EL (cell line): ENCODE measurements around the gene SLC15A3.

Source experiments
- DNase-seq: peaks from one replicate; pipeline ENCODE4 v3.0.0-alpha.2; 2016

Gene SLC15A3

GRCh38 chr11:60951904-60952741, at the start of gene SLC15A3:
Gene SLC15A3, minus strand, starts transcription at chr11:60952176. Its CDS starts 625 bp downstream, at chr11:60951551.
- peak; percentile 72 for DNase-seq

DNA sequence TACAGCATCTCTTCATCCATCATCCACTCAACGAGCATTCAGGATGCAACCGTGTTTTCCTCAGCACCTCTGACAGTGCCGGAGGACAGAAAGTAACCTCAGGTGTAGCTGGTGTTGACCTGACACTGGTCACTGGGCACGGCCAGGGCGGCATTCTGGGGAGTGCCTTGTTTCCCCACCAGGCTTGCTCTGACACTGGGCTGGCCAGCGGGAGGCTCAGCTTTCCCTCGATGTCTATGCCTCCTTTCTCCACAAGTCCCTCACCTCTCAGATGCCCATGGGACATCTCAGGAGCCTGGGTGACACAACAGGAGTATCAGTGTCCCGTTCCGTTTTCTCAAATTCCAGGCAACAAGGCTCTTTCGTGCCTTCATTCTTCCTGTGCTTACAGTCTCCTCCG, 48.5 kb upstream of the SLC15A3 start:
- no peak for DNase-seq

DNA sequence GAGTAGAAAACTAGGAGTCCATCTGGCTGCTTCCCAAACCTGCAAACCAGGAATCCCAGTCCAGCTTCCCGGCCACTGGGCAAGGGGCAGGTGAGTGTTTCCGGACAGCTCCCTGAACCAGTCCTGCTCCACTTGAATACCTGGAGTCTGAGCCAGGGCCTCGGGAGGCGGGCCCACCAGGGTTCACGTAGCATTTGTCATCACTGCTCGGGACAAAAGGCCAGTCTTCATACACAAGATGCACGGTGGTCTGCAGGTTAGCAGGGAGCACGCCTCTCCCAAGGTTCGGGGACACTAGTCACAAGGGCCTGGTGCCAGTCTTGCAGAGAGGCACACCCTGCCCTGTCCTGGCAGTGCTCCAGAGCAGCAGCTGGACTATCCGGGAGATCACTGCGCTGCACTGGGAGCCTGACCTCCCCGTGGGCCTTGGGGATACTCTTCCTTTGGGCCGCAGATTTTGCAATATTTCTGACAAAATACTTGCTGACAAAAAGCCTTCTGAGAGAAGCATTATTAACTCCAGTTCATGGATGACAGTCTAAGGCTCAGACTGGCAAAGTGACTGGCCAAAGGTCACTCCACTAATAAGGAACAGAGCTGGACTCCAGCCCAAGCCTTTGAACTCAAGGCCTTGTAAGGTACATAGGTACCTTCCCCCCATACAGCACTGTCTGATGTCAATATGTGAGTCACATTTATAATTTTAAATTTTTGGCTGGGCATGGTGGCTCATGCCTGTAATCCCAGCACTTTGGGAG, 44.6 kb upstream of the SLC15A3 start:
- DNase-seq, result no peak

DNA sequence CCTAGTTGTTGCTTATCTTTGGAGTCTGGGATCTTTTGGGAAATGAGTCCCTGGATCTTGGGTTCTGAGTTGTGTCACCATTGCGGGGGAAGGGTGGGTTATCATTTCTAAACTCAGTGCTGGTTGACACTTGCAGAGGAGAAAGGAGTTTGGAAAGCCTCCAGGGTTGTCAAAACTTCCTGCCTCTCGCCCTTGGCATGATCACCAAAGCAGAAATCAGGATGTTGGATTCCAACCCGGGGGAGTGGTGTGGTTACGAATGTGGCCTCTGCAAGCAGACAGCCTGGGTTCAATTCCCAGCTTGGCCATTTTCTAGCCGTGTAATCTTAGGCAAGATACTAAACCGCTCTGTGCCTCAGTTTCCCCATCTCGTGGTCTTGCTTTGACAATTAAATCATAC, 43.8 kb upstream of the SLC15A3 start:
- no peak for DNase-seq

- no peak for DNase-seq
These were observed 42.6 kb upstream of the SLC15A3 start for GRCh38 chr11:60994541-60995080.

GRCh38 chr11:60993615-60994014, 41.6 kb upstream of the SLC15A3 start:
- no peak for DNase-seq

- DNase-seq, result no peak
These were observed 41.0 kb upstream of the SLC15A3 start for GRCh38 chr11:60992842-60993409.

DNA sequence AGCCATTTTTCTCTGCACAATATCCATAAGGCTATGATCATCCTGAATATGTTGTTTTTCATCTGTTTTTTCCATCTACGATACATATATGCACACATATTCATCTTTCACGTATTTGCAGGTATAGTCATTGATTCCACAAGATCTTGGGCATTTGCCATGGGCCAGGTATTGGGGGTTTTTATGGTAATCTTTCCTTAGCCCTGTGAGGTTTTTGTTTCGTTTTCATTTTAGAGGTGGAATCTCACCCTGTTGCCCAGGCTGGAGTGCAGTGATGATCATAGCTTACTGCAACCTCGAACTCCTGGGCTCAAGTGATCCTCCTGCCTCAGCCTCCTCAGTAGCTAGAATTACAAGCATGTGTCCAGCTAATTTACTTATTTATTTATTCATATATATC, 39.5 kb upstream of the SLC15A3 start:
- DNase-seq, result no peak

DNA sequence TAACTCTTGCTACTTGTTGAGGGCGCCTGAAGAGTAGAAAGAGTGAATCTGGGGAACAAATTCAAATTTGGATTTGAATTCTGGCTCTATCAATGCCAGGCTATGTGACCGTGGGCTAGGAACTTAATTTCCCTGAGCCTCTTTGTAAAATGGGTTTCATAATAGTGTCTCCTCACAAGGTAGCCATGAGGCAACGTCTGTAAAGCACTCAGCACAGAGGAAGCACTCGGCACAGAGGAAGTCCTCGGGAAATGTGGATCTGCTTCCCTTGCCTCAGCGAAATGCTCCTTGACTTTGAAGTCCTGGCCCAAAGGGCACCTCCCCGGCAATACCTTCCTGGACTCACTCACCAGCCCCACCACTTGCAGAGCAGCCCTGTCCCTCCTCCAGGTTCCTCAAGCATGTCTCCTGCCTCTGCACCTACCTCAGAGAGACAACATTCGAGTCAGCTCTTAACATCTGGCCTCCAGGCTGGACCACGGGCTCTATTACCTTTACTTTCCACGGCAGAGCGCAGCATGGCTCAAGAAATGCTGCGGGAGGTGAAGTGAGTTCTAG, 37.2 kb upstream of the SLC15A3 start:
- DNase-seq, result no peak

GRCh38 chr11:60988658-60989057, 36.7 kb upstream of the SLC15A3 start:
- no peak for DNase-seq

DNA sequence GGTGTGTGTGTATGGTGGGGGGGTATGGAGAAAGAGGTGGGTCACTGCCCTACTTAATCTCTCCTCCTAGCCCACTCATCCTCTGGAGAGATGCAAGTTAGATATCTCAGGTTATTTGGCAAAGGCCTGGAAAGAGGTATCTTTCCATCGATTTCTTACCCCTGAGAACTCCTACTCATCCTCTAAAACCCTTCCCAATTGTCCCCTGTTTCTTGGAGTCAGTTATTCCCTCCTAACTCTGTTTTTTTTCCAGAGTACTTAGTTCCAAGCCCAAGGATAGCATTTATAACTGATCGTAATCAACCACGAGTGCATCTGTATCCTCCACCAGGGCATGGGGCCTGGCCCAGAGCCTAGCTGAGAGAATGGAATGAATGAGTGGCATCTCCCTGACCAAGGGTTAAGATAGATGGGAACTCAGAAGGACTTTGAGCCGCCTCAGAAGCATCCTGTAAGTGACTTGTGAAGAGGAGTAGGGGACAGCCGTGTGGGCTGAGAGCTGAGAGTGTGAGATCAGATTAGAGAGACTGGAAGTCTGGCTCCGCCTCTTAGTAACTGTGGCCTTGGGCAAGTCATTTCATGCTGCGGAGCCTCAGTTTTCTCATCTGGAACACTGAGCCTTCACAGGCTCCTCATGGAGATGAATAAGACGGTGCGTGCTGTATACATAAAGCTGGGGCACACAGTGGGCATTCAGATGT, 35.8 kb upstream of the SLC15A3 start:
- DNase-seq, result no peak

- DNase-seq, result peak; percentile 46
These were observed 34.3 kb upstream of the SLC15A3 start for GRCh38 chr11:60985991-60986915.

GRCh38 chr11:60985501-60985900, 33.5 kb upstream of the SLC15A3 start:
- no peak for DNase-seq

GRCh38 chr11:60984636-60985035, 32.7 kb upstream of the SLC15A3 start:
- DNase-seq, result peak; percentile 14

DNA sequence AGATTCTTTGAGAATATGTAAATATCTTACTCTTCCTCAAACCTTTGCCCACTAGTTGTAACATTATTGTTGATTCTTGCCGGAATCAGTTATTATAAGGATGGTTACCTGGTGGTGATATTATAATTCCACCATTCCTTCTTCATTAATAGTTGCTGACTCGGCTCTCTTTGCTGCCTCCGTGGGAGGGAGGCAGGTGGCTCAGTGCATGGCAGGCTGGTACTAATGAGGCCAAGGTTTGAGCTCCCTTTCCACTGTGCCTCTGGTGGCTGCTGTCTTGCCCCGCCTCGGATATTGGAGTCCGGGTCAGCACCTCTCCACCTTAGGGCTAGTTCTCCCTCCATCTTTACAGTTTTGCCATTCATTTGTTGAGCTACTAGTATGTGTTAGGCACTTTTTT, 32.2 kb upstream of the SLC15A3 start:
- no peak for DNase-seq

- no peak for DNase-seq
These were observed 30.2 kb upstream of the SLC15A3 start for GRCh38 chr11:60982184-60982583.

GRCh38 chr11:60981515-60981914, 29.5 kb upstream of the SLC15A3 start:
- no peak for DNase-seq

DNA sequence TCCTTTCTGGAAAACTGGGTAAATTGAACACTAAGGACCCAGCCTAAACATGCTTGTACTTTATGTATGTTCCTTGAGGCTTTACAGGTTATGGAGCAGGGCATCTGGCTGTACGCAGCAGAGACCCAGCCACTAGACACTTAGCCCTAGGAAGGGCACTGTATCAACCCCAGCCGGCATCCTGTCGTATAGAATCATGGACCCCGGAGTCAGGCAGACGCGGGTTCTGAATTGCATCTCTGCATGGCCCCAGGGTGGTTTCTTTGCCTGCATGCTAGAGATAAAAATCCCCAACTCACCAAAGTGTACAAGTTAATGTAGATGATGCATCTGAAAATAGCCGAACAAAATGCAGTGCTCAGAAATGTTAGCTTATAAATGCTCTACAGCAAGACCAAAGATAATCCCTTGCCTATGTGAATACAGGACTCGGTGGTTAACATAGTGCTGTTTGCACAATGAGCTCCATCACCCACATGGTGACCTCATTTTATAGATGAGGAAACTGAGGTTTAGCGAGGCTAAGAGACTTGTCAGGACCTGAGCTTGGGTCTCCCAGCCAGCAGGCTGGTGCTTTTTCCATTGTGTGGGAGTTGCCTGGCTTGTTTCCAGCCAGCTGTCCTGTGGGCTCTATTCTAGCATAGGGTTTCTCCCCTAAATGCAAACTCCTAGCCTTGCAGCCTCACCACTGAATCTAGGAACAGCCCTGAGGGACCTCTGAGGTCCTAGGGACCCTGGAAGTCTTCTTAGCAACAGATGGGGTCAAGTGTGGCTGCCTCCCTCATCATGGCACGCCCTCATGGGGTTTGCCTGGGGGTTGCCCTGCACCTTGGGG, 26.8 kb upstream of the SLC15A3 start:
- no peak for DNase-seq

DNA sequence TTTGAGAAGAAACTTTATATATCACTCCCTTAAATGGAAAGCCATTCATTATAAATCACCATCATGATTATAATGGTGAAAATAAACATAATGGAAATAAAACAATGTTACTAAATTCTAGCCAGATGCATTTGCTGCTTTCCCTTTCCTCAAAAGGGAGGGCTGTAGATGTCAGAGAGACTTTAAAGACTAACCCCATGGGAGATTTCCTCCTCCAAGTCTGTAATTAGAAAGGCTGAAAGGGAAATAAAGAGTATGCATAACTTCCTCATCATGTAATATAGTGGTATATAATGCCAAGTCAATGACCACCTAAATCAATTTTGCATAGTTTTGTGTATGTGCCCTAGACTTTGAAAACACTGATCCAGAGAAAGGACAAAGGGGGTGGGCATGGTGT, 25.9 kb upstream of the SLC15A3 start:
- DNase-seq, result no peak

DNA sequence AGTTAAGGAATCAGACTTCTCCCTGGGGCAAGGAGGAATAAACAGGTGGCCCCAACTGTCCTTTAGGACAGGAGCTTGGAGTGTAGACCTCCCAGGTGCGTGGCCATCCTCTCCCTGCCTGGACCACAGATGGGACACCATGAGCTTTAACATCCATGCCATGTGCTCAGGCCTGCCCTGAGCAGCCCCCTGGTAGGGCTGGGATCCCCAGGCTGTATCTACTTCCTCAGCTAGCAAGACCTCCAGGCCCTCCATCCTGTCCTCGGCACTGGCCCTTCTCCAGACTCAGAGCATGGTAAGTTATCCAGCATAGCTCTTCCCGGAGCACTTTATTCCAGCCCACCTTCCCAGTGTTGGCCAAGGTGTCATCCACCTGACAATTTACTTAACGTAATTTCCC, 25.2 kb upstream of the SLC15A3 start:
- no peak for DNase-seq

DNA sequence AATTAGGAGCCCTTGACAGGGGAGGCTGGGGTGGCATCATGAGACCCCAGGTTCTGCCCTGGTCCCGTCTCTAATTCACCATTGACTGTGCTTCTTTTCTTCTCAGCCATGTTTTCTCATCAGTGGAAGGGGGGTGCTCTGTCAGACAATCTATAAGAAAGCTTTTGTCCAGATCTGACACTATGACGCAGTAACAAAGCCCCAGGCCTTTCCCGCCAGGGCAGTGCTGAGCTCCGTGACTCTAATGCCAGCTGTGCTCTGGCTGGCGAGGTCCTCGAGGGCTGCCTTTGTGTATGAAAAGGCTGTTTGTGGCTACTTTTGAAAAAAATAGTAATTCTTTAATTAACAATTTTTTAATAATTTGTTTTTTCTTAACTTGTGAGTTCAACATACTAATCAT, 22.8 kb upstream of the SLC15A3 start:
- DNase-seq, result no peak
